ENCODE data around the gene LCLAT1.

Gene LCLAT1

GRCh38 chr2:30527411-30527810 lies 80.4 kb downstream of the LCLAT1 start:
- no peak for DNase-seq

- DNase-seq, result no peak
These were observed 80.8 kb downstream of the LCLAT1 start for GRCh38 chr2:30527859-30528258.

DNA sequence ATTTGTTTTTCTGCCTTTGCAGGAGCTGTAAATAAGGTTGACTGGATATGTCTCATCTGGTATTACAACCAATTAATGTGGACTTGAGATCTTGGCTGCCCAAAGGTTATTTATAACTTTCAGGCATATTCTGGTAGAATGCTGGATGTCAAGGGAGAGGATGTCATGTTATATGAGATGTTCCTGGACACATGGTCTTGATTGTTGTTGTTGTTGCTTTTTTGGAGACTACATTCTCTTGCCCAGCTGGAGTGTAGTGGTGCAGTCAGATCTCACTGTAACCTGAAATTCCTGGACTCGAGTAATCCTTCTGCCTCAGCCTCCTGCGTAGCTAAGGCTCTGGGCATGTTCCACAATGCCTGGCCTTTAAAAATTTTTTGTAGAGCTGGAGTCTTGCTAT lies 83.3 kb downstream of the LCLAT1 start:
- DNase-seq, result no peak

GRCh38 chr2:30541680-30542079 lies 94.6 kb downstream of the LCLAT1 start:
- no peak for DNase-seq

- DNase-seq, result no peak
These were observed 98.8 kb downstream of the LCLAT1 start for GRCh38 chr2:30545875-30546274.

DNA sequence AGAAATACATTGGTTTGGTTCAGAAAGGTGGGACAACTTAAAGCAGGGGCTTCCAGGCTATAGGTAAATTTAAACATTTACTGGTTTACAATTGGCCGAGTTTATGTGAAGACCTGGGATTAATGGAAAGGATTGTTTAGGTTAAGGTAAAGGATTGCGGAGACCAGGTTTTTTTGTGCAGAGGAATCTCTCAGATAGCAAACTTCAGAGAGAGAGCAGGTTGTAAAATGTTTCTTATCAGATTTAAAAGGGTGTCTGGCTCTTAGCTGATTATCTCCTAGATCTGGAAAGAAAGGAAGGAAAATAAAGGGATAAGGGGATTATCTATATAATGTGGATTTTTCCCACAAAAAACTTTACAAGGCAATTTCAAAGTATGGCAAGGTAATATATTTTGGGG lies 101.3 kb downstream of the LCLAT1 start:
- DNase-seq, result no peak

DNA sequence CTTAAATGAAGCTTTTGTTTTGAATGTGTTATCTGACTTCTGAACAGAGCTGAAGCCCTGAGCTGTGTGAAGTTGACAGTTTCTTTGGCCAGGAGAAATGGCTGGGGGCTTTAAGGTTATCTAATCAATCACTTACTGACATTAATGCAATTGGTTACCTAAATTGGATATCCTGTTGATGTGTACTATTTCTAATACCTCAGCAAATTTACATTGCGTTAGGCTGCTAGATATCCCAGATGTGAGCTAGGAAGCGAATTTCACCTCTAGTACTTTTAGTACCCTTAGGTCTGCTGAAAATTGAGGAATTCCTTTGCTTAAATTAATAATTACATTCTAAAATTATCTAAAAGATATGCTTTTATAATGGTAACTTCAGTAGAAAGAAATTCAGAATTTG lies 102.0 kb downstream of the LCLAT1 start:
- DNase-seq, result no peak

- no peak for DNase-seq
These were observed 112.7 kb downstream of the LCLAT1 start for GRCh38 chr2:30559544-30560275.

DNA sequence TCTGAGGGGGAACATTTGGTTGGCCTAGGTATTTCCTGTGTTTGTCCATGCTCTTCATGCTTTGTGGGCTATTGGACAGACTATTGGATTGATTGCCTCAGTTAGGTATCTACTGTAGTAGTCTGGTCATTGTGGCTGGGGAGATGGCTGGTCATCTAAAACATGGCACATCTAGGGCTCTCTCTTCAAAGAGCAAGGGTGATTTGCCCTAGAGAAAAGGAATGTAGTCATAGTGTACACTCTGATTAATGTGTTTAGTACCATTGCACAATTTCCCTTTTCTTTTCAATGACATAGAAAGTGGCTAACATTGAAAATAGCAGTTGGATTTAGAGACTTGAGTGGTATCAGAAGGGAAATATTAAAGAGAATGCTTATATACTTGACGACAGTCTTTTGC lies 114.3 kb downstream of the LCLAT1 start:
- DNase-seq, result no peak

- DNase-seq, result no peak
These were observed 118.9 kb downstream of the LCLAT1 start for GRCh38 chr2:30565851-30566358.

GRCh38 chr2:30566631-30567030 lies 119.6 kb downstream of the LCLAT1 start:
- no peak for DNase-seq

- no peak for DNase-seq
These were observed 120.3 kb downstream of the LCLAT1 start for GRCh38 chr2:30567317-30567716.

DNA sequence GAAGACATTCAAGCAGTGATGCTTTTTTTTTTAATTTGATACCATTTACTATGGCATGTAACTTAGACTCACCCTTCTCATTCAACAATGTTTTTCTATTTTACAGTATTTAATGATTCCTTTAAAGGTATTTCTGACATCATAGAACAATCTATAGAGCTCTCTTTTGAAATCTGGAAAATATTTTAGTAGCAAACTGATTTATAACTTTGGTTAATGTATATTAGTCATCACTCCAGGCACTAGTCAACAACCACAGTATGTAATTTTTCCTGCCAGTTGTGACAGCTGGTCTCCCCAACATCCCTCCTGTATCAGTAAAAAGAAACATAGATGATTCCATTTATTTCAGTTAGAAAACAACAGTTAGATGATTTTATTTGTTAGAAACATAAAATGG lies 122.9 kb downstream of the LCLAT1 start:
- DNase-seq, result no peak

- no peak for DNase-seq
These were observed 130.1 kb downstream of the LCLAT1 start for GRCh38 chr2:30577151-30577550.

- no peak for DNase-seq
These were observed 133.3 kb downstream of the LCLAT1 start for GRCh38 chr2:30580391-30580790.

- DNase-seq, result no peak
These were observed 135.5 kb downstream of the LCLAT1 start for GRCh38 chr2:30582521-30582920.

DNA sequence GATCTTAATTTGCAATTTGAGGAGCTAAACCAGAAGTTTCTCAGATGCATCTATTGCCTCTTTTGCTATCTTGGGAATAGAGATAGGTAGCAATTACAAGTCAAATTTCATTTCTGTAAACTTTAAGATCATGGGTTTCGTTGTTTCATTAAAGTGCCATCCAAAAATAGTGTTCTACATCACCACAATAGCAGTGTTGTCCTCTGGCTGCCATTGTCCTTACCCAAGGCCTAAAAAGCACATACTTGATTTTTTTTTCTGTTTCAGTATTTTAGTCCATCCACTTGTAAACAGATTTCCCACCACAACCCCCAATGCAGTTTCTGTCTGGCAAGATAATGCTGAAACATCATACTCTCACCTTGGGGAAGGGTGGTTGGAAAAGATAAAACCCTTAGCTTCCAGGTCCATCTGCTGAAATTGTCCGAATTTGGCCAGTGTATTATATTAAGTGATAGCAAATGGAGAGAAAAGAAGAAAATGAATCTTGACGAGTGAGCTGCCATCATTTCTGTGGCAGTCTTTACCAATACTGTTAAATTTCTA lies 136.2 kb downstream of the LCLAT1 start:
- no peak for DNase-seq

DNA sequence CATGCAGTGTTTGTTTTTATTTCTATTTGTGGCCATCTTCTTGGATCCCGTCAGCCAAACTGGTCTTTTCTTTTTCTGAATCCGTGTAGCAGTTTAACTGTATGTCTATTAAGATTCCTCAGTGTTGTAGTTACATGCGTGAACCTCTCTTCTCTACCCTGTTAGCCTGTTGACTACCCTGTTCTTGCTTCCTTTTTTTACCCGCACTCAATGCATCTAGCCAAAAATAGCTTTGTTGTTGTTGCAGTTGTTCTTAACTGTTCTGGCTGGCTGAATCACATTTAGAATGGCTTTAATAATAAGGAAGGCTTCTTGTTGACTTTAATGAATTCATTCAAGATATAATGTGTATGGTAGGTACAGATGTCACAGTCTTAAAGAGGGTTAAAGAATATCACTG lies 137.1 kb downstream of the LCLAT1 start:
- DNase-seq, result no peak

- no peak for DNase-seq
These were observed 141.9 kb downstream of the LCLAT1 start for GRCh38 chr2:30588994-30589393.

GRCh38 chr2:30590407-30590806 lies 143.4 kb downstream of the LCLAT1 start:
- DNase-seq, result no peak

- no peak for DNase-seq
These were observed 144.1 kb downstream of the LCLAT1 start for GRCh38 chr2:30591186-30591585.

- no peak for DNase-seq
These were observed 154.3 kb downstream of the LCLAT1 start for GRCh38 chr2:30601375-30601774.

- no peak for DNase-seq
These were observed 158.2 kb downstream of the LCLAT1 start for GRCh38 chr2:30605197-30605596.

DNA sequence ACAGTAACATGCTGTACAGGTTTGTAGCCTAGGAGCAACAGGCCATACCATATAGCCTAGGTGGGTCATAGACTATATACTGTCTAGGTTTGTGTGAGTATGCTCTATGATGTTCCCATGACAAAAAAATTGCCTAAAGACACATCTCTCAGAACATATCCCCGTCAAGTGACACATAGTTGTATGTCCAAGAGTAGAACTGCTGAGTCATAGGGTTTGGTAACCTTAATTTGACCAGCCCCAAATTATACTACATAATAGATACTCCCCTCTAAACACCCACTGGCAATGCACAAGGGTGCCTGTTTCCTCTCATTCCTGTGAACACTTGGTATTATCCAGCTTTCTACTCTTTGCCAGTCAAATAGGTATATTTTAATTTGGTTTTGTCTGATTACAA lies 161.6 kb downstream of the LCLAT1 start:
- no peak for DNase-seq

- DNase-seq, result peak; percentile 20
These were observed 164.5 kb downstream of the LCLAT1 start for GRCh38 chr2:30611583-30611982.

All from NCI-H187 treated with DMSO at 0.1 percent for 48 hours (cell line).